Measurements from ENCODE around the gene SLC38A2.

SLC38A2 gene

GRCh38 chr12:46391630-46392029, 19.1 kb upstream of the SLC38A2 start:
- DNase-seq: no peak

GRCh38 chr12:46390881-46391280, 18.3 kb upstream of the SLC38A2 start:
- DNase-seq: no peak

GRCh38 chr12:46390304-46390703, 17.7 kb upstream of the SLC38A2 start:
- DNase-seq: no peak

- no peak for DNase-seq
Observed at GRCh38 chr12:46389031-46389616, 16.6 kb upstream of the SLC38A2 start.

GRCh38 chr12:46388427-46389021, 16.0 kb upstream of the SLC38A2 start:
- no peak for DNase-seq

GRCh38 chr12:46387670-46388069, 15.1 kb upstream of the SLC38A2 start:
- DNase-seq: no peak

- DNase-seq: peak in 1 of 6 experiments; percentile 5
Observed at GRCh38 chr12:46386877-46387629, 14.5 kb upstream of the SLC38A2 start.

- DNase-seq: no peak
Observed at GRCh38 chr12:46386360-46386867, 13.8 kb upstream of the SLC38A2 start.

- DNase-seq: no peak
Observed at GRCh38 chr12:46385438-46385837, 12.9 kb upstream of the SLC38A2 start.

GRCh38 chr12:46384451-46385309, 12.1 kb upstream of the SLC38A2 start:
- DNase-seq: no peak

GRCh38 chr12:46383654-46384450, 11.3 kb upstream of the SLC38A2 start:
- DNase-seq: peak; percentile 72 to 87 (median 80)

- DNase-seq: peak; percentile 87 to 93 (median 89)
Observed at GRCh38 chr12:46382964-46383653, 10.5 kb upstream of the SLC38A2 start.

- DNase-seq: peak in 1 of 6 experiments; percentile 33
Observed at GRCh38 chr12:46382408-46382963, 9.9 kb upstream of the SLC38A2 start.

- DNase-seq: no peak
Observed at GRCh38 chr12:46380881-46381280, 8.3 kb upstream of the SLC38A2 start.

GRCh38 chr12:46380022-46380796, 7.6 kb upstream of the SLC38A2 start:
- DNase-seq: no peak

GRCh38 chr12:46379352-46379751, 6.8 kb upstream of the SLC38A2 start:
- no peak for DNase-seq

- DNase-seq: no peak
Observed at GRCh38 chr12:46378530-46378929, 6.0 kb upstream of the SLC38A2 start.

GRCh38 chr12:46377678-46378077, 5.1 kb upstream of the SLC38A2 start:
- no peak for DNase-seq

- DNase-seq: no peak
Observed at GRCh38 chr12:46376579-46376978, 4.0 kb upstream of the SLC38A2 start.

GRCh38 chr12:46374711-46375110, 2.1 kb upstream of the SLC38A2 start:
- DNase-seq: no peak

Data from stimulated activated naive CD4-positive, alpha-beta T cell (primary cell).